HCT116 (cell line): ENCODE data around the gene FOXS1. TPM values are rescaled to one million over a fixed set of nuclear protein-coding genes. Genes with fewer than 3 reads are reported as not detected.

Source experiments
- ATAC-seq: fragments of 200-7000 bp; cut with Tn5 transposase; 2 replicates; pipeline ENCODE4 v1.9.1; 2020; ENCODE audit warnings: mild to moderate bottlenecking, moderate library complexity
- BruUV-seq: library from RNA; stranded (reverse); fragments of 400-500 nt; replicated peaks from 2 replicates; lab custom pipeline; 2021; lab: Mats Ljungman, UMichigan
- CTCF ChIA-PET: fragments of 300-600 bp; sonication (Branson Sonifier 250); formaldehyde crosslinking; loops from one replicate; lab custom pipeline; 2021; ENCODE audit warnings: antibody characterized with exemption; lab: Charles Lee
- POLR2A ChIA-PET: fragments of 300-600, 350-600 bp; sonication (Branson Sonifier 250); formaldehyde crosslinking; loops from one replicate; lab custom pipeline; 2021; ENCODE audit warnings: antibody characterized with exemption; lab: Charles Lee
- RAD21 ChIA-PET, 2 experiments: fragments of 300-600 bp; sonication (Branson Sonifier 250); formaldehyde crosslinking; loops; one replicate each; lab custom pipeline; 2023; ENCODE audit warnings: low total read pairs in 2 of 2; ENCODE audit not compliant: uncharacterized antibody in 2 of 2, unreplicated experiment in 2 of 2, low non-redundant PET in 1 of 2; lab: Charles Lee
- DNase-seq: peaks from one replicate; pipeline ENCODE4 v3.0.0-alpha.2; 2010; ENCODE audit warnings: low read depth, low spot score
- H2AFZ ChIP-seq: fragments of 200-600 bp; shearing (Covaris generic), sonication (generic); 2 replicates; pipeline ENCODE4 v1.6.1; 2017; ENCODE audit warnings: low read depth, mixed run types, mixed read lengths, antibody characterized with exemption, low read length; ENCODE audit not compliant: poor library complexity, severe bottlenecking
- H3K27ac ChIP-seq: 2 replicates; pipeline ENCODE4 v1.5.1; 2012; ENCODE audit warnings: low read depth, low read length
- H3K27me3 ChIP-seq: fragments of 200-600 bp; sonication (generic); 2 replicates; pipeline ENCODE4 v1.6.1; 2016; ENCODE audit warnings: mixed run types, low read length, mixed read lengths; ENCODE audit not compliant: insufficient read depth
- H3K36me3 ChIP-seq, 2 experiments: fragments of 200-500 bp in 1 of 2; fragments of 200-600 bp in 1 of 2; sonication (Bioruptor generic) in 1 of 2; sonication (generic) in 1 of 2; 2 replicates each; pipeline versions ENCODE4 v1.5.1 to v1.6.1; 2014 to 2016; ENCODE audit warnings: low read length in 2 of 2, inconsistent platforms in 1 of 2, mixed read lengths in 1 of 2, mixed run types in 1 of 2; ENCODE audit not compliant: insufficient read depth in 2 of 2, control insufficient read depth in 1 of 2
- H3K4me1 ChIP-seq, 2 experiments: fragments of 200-600 bp in 1 of 2; sonication (generic) in 1 of 2; 2 replicates each; pipeline versions ENCODE4 v1.5.1 to v1.6.1; 2012 to 2017; ENCODE audit warnings: low read length in 2 of 2, inconsistent platforms in 1 of 2, mild to moderate bottlenecking in 1 of 2, mixed read lengths in 1 of 2, mixed run types in 1 of 2, moderate library complexity in 1 of 2; ENCODE audit not compliant: insufficient read depth in 2 of 2, control insufficient read depth in 1 of 2
- H3K4me2 ChIP-seq: fragments of 200-600 bp; sonication (generic); 2 replicates; pipeline ENCODE4 v1.6.1; 2017; ENCODE audit warnings: mixed run types, low read length, mixed read lengths
- H3K4me3 ChIP-seq, 2 experiments: fragments of 200-600 bp in 1 of 2; sonication (generic) in 1 of 2; replicated peaks in 1 of 2; 2 replicates each; pipeline ENCODE4 v1.5.1; 2011 to 2016; ENCODE audit warnings: low read length in 2 of 2, control low read depth in 1 of 2, low read depth in 1 of 2, mild to moderate bottlenecking in 1 of 2, mixed read lengths in 1 of 2, mixed run types in 1 of 2
- H3K79me2 ChIP-seq: fragments of 200-600 bp; sonication (generic); 2 replicates; pipeline ENCODE4 v1.6.1; 2017; ENCODE audit warnings: mild to moderate bottlenecking, mixed run types, low read length, moderate library complexity, mixed read lengths; ENCODE audit not compliant: insufficient read depth
- H3K9ac ChIP-seq: fragments of 200-600 bp; sonication (generic); 2 replicates; pipeline ENCODE4 v1.6.1; 2016; ENCODE audit warnings: low read length, mixed read lengths
- H3K9me2 ChIP-seq: fragments of 200-600 bp; sonication (generic), shearing (Covaris generic); 2 replicates; pipeline ENCODE4 v1.6.1; 2017; ENCODE audit warnings: mixed run types, mild to moderate bottlenecking, moderate library complexity; ENCODE audit not compliant: insufficient read depth
- H3K9me3 ChIP-seq, 2 experiments: fragments of 200-500 bp in 1 of 2; fragments of 200-600 bp in 1 of 2; sonication (Bioruptor generic) in 1 of 2; sonication (generic) in 1 of 2; 2 replicates each; pipeline ENCODE4 v1.6.1; 2014 to 2017; ENCODE audit warnings: low read length in 2 of 2, mixed read lengths in 2 of 2, inconsistent platforms in 1 of 2, low read depth in 1 of 2, mild to moderate bottlenecking in 1 of 2, mixed run types in 1 of 2, moderate library complexity in 1 of 2; ENCODE audit not compliant: control insufficient read depth in 1 of 2, insufficient read depth in 1 of 2
- H4K20me1 ChIP-seq: fragments of 200-600 bp; sonication (generic), shearing (Covaris generic); 2 replicates; pipeline ENCODE4 v1.6.1; 2017; ENCODE audit warnings: mixed run types, mild to moderate bottlenecking, moderate library complexity; ENCODE audit not compliant: insufficient read depth
- ATF3 ChIP-seq: IDR thresholded peaks from 2 replicates; pipeline ENCODE4 v1.6.1; 2012
- CEBPB ChIP-seq: IDR thresholded peaks from 2 replicates; pipeline ENCODE4 v1.6.1; 2012; ENCODE audit warnings: low read depth
- CTCF ChIP-seq, 3 experiments: fragments of 200-600 bp in 1 of 3; sonication (generic) in 1 of 3; IDR thresholded peaks in 2 of 3; conservative IDR thresholded peaks in 1 of 3; 2 replicates each; pipeline ENCODE4 v1.5.1; 2012 to 2017; ENCODE audit warnings: low read depth in 2 of 3, low read length in 2 of 3, antibody characterized with exemption in 1 of 3, borderline replicate concordance in 1 of 3, control low read depth in 1 of 3, mild to moderate bottlenecking in 1 of 3, mixed read lengths in 1 of 3, mixed run types in 1 of 3, moderate library complexity in 1 of 3; ENCODE audit not compliant: insufficient read depth in 1 of 3
- EGR1 ChIP-seq: IDR thresholded peaks from 2 replicates; pipeline ENCODE4 v1.6.1; 2012; ENCODE audit warnings: low read depth
- EZH2 ChIP-seq: fragments of 200-600 bp; sonication (generic); IDR thresholded peaks from 2 replicates; pipeline ENCODE4 v1.6.1; 2017; ENCODE audit warnings: antibody characterized with exemption, mixed run types
- EZH2phosphoT487 ChIP-seq: fragments of 200-600 bp; IDR thresholded peaks from 2 replicates; pipeline ENCODE4 v1.6.1; 2018; ENCODE audit warnings: antibody characterized with exemption, borderline replicate concordance
- FOSL1 ChIP-seq: IDR thresholded peaks from 2 replicates; pipeline ENCODE4 v1.6.1; 2012; ENCODE audit warnings: low read depth
- JUND ChIP-seq: IDR thresholded peaks from 2 replicates; pipeline ENCODE4 v1.6.1; 2012
- MAX ChIP-seq: IDR thresholded peaks from 2 replicates; pipeline ENCODE4 v1.6.1; 2012
- POLR2AphosphoS5 ChIP-seq: IDR thresholded peaks from 2 replicates; pipeline ENCODE4 v1.6.1; 2011; ENCODE audit warnings: mild to moderate bottlenecking, low read depth, low read length, moderate library complexity
- REST ChIP-seq: IDR thresholded peaks from 2 replicates; pipeline ENCODE4 v1.6.1; 2012; ENCODE audit warnings: low read depth
- TCF7L2 ChIP-seq: IDR thresholded peaks from 2 replicates; pipeline ENCODE4 v1.7.0; 2011; ENCODE audit warnings: borderline replicate concordance, inconsistent platforms; ENCODE audit not compliant: insufficient read depth, insufficient read length; ENCODE audit errors: extremely low read depth
- YY1 ChIP-seq: IDR thresholded peaks from 2 replicates; pipeline ENCODE4 v1.6.1; 2011; ENCODE audit warnings: low read length, low read depth, moderate library complexity, mild to moderate bottlenecking; ENCODE audit not compliant: insufficient replicate concordance; ENCODE audit errors: extremely low read depth
- ZBTB33 ChIP-seq: IDR thresholded peaks from 2 replicates; pipeline ENCODE4 v1.6.1; 2011; ENCODE audit warnings: mild to moderate bottlenecking, low read length, moderate library complexity; ENCODE audit not compliant: insufficient replicate concordance; ENCODE audit errors: extremely low read depth
- ZFX ChIP-seq: fragments of 450-650 bp; IDR thresholded peaks from 2 replicates; pipeline ENCODE4 v1.6.1; 2017
- ZNF274 ChIP-seq: fragments of 200-500 bp; sonication (Bioruptor generic); IDR thresholded peaks from 2 replicates; pipeline ENCODE4 v1.6.1; 2014; ENCODE audit warnings: mild to moderate bottlenecking, low read depth, low read length, inconsistent platforms
- intact Hi-C: fragments of 100-400 bp; cut with micrococcal nuclease; formaldehyde crosslinking; loops from 2 replicates; pipeline ENCODE4 v1.10.0; 2022
- total RNA-seq: library from RNA; stranded (reverse); gene quantifications from one replicate; pipeline ENCODE4 v1.2.1, GENCODE V29; 2021; ENCODE audit not compliant: unreplicated experiment

FOXS1 gene
- total RNA-seq, 1 experiment from 2014 or later: not detected

GRCh38 chr20:31869673-31869941, 24.2 kb upstream of the FOXS1 start:
- Histone ChIP-seq H3K36me3 (no peaks in the 10 kb centered on the region), H3K79me2 (no peaks in the 10 kb centered on the region), H2AFZ (no peak overlapping the region), H3K9me3 (no peaks in the 10 kb centered on the region), H3K27me3 (no peaks in the 10 kb centered on the region), H3K9me2 (no peaks in the 10 kb centered on the region), H4K20me1 (no peaks in the 10 kb centered on the region), H3K4me3 (no peak overlapping the region), H3K4me2 (no peak overlapping the region)
- ATAC-seq: no peak
- ChIA-PET RAD21 (no interaction called here), POLR2A (no interaction called here)
- no TSS peak for BruUV-seq
- intact Hi-C loops: no loop called here
- no peak for DNase-seq
- TF ChIP-seq JUND: no peak
- TF ChIP-seq ATF3: no peak
- TF ChIP-seq POLR2AphosphoS5: no peak
- no peak for TF ChIP-seq CEBPB
- no peak for TF ChIP-seq CTCF (IDR thresholded peaks at IDR 0.05 in 2 of 3, conservative IDR thresholded peaks at IDR 0.05 in 1 of 3; ENCODE audit: borderline replicate concordance in 1 of 3, insufficient read depth in 1 of 3, low read depth in 2 of 3, low read length in 2 of 3)
- no peak for TF ChIP-seq MAX
- TF ChIP-seq REST: no peak
- no peak for TF ChIP-seq ZBTB33
- no peak for TF ChIP-seq EZH2
- TF ChIP-seq TCF7L2: no peak
- TF ChIP-seq ZFX: no peak
- TF ChIP-seq FOSL1: no peak
- no peak for TF ChIP-seq YY1
- no peak for TF ChIP-seq EZH2phosphoT487
- no peak for TF ChIP-seq EGR1
- TF ChIP-seq ZNF274: no peak
- TF ChIP-seq, all 23 proteins: peak for 0
- H3K9ac ChIP-seq: no peak overlapping the region
- CTCF ChIA-PET: no interaction called here
- no peaks in the 10 kb centered on the region for H3K4me1 ChIP-seq
- H3K27ac ChIP-seq: no peak overlapping the region
